HG03469 (cell line): ENCODE measurements around the gene NCSTN.

ENCODE experiments used
- ATAC-seq: cut with Tn5 transposase; IDR thresholded peaks from one replicate; pipeline ENCODE4 v1.9.1; 2021; ENCODE audit warnings: mild to moderate bottlenecking, moderate library complexity, moderate number of reproducible peaks; ENCODE audit not compliant: unreplicated experiment

Gene NCSTN

DNA sequence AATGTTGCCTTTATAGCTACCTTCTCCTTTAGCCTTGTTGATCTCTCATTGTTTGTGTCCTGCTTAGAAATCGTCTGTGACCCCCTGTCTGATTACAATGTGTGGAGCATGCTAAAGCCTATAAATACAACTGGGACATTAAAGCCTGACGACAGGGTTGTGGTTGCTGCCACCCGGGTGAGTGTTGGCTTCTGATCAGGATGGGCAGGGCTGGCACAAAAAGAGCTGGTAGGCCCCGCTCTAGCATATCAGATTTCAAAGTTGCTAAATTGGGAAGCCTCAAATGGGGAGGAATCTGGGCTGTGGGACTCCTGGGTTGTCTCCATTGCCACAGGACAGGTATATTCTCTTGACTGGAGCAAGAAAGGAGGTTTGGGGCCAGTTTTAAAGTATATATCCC lies 8.4 kb downstream of the NCSTN start:
- ATAC-seq, result no peak

DNA sequence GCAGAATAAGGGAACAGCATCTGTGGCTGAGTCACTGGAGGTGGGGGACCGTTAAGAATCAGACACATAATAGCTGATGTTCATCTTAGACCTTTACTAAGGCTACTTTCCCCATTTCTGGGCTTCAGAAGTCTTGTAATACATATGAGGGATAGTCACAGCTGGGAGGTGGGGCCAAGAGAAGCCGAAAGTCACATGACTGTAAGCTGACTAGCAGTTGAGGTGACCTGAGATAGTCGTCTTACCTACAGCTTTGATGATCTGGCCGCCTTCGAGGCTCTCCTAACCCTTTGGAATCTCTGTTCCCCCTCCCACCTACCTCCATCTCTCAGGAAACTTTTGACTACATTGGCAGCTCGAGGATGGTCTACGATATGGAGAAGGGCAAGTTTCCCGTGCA lies 9.4 kb downstream of the NCSTN start:
- no peak for ATAC-seq

DNA sequence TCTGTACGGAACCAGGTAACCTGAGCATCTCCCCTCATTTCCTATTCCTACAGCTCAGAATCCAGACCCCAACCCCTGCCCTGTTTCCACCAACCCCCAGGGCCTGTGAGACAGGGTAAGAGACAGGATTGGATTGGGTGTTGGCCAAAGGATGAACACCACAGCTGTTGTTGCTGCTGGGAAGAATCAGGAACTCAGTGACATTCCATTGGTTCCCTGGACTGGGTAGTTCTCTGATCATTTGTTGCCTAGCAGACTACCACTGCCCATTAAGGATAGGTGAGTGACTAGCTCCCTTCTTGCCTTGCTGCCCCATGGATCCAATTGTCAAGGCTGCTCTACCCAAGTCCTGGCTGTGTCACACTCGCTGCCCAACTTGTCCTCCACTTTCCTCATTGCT lies 10.0 kb downstream of the NCSTN start:
- no peak for ATAC-seq

DNA sequence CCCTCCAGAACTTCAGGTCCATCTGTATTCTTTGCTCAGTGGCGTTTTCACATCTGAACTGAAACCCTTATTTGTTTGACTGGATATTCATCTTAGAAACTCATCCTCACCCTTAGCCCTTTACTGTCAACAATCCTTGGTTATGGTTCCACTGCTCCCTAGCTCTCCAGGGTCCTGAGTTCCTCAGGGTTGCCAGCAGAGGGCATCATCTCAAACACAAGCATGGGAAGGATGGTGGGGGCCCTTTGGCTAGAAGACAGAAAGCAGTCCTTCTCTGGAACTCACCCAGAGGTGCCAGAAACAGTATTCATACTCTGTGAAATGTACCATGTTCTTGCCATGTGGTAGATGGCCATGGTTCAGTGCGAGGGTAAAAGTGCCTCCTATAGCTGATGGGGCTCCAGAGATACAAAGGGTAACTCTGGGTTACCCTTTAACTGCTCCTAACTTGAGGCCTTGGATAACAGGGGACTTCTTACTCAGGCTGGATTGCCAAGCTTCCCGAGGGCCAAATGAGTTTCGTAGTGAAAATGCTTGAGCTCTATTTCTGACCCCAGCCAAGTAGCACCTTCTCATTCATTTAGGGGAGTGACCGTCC lies 11.3 kb downstream of the NCSTN start:
- ATAC-seq, result no peak

DNA sequence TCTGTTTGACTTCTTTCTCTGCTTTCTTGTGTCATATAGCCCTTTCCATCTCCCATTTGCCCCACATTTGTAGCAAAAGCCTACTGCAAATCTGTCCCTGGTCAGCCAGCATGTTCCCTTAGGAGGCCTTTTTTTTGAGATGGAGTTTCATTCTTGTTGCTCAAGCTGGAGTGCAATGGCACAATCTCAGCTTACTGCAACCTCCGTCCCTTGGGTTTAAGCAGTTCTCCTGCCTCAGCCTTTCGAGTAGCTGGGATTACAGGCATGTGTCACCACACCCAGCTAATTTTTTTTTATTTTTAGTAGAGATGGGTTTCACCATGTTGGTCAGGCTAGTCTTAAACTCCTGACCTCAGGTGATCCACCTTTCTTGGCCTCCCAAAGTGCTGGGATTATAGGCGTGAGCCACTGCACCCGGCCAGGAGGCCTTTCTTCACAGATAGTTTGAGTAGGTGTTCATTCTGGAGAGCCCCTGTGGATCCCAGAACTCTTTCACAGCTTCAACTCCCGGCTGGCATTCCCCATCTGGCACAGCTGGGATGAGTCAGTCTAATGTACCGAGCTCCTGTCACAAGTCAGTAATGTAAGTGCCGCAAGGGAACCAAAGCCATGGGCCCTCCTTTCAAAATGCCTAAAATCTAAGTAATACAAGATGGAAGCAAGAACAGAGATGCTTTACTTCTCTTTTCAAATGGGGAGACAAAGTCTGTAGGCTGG lies 14.3 kb downstream of the NCSTN start:
- ATAC-seq, result no peak

DNA sequence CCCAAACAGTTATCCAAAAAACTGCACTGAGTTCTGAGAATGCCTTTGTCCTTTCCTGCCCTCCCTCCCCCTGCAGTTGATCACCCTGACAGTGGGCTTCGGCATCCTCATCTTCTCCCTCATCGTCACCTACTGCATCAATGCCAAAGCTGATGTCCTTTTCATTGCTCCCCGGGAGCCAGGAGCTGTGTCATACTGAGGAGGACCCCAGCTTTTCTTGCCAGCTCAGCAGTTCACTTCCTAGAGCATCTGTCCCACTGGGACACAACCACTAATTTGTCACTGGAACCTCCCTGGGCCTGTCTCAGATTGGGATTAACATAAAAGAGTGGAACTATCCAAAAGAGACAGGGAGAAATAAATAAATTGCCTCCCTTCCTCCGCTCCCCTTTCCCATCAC lies 14.9 kb downstream of the NCSTN start:
- no peak for ATAC-seq

DNA sequence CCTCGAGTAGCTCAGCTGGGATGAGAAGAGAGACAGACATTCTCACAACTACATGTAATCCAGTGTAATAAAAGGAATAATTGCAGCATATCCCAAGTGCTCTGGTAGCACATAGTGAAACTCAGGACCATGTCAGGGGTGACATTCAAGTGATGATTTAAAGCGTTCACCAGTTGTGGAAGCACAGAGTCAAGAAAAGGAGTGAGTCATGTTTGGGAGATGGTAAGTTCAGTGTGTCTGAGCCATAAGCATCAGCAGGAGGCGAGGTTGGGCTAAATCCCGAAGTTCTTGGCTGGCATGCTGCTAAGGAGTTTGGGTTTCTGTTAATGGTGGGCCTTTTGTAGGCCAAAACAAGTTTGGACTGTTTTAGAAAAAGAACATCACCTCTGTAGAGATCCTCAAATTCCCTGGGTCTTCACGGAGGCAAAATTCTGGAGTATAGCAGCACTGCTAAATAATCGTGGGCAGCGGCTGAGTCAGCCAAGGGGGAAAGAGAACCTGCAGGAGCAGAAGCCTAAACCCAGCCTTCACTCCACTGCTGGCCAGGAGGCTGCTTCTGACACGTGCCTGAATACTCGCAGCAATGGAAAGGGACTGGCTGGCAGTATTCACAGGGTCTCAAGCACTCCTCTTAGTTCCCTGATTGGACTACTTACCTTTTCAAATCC lies 16.5 kb downstream of the NCSTN start:
- no peak for ATAC-seq

DNA sequence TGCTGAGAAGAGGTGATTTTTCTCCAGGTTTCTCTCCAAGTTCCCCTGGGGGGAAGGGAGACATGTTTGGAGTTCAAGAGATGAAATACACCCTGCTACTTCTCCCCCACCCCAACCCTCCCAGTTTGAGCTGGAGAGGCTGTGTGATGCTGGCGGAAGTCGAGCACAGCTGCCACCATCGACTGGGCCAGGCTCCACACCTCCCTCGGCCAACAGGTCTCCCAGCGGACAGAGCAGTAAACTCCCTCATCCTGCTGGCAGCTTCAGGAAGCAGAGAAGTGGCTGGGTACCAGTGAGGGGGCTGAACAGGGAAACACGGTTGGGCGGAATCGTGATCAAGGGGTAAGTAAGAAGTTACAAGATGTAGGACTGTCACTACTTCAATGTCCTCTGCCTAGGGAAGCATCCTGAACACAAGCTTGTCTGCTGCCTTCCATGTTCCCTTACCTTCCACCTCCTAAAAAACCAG lies 17.1 kb downstream of the NCSTN start:
- ATAC-seq, result no peak

DNA sequence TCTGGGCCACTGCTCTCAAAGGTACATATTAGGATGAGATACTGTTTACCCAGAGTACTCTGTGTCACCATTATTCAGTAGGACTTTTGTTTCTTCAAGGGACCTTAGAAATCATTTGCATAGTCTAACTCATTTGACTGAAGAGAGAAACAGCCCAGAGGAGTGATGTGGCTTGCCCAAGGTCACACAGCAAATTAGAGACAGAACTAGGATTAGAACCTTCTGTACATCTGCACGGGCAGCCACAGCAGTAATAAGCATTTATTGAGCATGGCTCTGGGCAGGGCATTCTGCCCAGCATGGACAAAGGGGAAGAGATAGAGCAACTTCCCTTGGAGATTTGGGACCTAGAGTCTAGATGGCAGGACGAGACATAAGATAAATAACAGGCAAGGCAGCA lies 18.0 kb downstream of the NCSTN start:
- no peak for ATAC-seq

DNA sequence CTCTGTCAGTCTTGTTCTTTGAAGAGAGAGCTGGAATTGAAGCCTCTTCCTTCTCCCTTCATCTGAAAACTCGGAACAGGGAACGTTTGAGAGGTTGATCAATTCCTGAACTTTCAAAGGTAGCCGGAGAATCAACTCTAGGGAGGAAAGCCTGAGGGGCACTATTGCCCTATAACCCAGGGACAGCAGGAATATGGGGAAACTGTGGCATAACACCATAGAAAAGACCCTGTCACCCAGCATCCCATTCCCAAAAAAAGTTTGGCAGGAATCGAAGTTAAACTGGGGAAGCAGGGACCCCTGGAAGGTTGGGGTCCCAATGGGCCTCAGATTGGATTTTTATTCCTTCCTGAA lies 18.6 kb downstream of the NCSTN start:
- no peak for ATAC-seq

DNA sequence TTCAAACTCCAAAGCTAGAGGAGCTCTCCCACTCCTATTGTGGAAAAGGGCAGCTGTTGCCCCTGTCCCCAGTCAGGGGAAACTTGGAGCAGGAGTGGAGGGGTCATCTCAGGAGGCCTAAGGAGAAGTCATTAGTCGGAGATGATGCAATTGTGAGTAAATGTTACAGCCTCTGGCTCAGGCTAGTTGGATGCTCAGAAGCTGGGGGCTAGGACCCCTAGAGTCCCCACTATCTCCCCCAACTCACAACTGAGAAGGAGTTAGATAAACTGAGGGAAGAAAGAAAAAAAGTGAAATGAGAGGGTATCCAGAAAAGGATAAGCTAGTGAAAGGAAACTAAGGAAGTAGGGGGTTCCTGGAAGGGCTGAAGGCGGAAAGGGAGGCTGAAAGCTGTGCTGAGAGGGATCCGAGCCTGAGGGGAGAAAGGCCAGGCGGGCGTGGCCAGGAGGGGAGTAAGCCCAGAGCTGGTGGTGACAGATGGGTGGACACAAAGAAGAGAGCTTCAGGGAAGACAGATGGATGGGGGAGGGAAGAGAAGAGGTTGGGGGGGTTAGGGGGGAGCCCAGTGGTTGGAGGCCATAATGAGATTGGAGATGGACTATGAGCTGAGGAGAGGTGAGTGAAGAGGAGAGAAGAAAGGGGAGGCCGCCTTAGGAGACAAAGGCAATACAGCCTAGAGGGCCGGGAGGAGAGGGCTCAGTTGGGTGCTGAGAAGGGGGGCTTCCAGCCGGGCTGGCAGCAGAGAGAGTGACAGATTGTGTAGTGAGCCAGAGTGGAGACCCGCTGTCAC lies 19.2 kb downstream of the NCSTN start:
- no peak for ATAC-seq

DNA sequence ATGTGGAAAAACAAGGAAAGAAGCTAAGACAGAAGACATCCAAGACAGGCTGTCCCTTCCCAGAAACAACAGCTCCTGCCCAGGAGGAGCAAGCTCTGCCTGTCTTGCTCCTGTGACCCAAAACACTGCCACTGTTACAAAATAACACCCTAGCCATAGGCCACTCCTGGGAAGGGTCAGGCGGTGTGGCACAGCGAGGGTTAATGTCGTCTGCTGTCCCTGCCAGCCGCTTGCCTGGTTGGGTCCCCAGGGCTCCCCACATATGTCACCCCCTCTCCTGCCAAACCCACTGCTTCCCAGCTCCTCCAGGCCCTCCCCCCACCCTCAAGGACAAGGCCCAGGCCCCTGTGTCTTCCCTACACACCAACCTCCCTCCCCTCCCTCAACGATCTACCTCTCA lies 19.8 kb downstream of the NCSTN start:
- no peak for ATAC-seq

DNA sequence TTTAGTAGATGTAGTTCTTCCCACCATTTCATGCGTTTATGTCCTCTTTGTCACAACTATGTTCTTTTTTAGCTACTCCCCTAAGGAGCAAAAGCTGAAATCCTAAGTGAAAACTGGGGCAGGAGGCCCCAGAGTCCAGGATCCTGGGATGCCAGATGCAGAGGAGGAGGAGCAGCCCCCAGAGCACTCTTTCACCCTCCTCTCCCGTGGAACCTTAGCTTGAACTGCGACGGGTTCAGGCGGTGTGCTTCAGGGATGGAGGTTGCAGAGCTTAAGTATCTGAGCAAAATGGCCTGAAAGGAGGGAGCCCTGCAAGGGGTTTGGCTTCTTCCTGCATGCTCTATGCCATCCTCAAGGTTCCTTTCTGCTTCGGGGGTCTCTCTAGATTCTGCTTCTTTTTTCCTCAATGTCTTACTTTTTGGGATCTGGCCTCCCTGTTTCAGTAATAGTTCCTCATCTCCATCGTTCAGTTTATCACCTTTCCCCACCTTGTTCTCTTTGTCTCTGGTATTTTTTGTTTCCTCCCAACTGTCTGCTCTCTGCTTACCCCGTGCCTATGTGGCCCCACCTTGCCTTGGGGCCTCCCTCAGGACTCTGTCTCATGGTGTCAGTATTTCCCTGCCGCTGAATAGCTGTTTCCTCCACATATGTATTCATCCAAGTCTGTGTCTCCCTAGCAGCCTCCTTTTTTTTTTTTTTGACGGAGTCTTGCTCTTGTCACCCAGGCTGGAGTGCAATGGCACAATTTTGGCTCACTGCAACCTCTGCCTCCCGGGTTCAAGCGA lies 21.0 kb downstream of the NCSTN start:
- no peak for ATAC-seq

DNA sequence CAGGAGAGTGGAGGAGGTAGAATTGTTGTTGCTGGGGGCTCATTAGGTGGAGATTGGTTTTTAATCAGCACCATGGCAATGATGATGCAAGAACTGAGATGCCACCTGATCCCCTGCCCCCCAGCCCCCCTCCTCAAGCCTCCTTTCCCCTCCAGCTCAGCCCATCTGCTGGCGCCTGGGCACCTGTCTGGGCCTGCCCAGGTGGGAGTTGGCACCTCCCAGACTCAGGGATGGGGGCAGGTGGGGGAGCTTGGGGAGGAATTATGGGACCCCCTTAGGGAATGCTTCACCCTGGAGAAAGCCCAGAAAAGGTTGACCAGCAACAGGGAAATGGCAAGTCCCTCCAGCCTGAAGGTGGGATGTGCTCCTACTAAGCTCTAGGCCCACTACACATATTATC lies 22.1 kb downstream of the NCSTN start:
- ATAC-seq, result no peak

DNA sequence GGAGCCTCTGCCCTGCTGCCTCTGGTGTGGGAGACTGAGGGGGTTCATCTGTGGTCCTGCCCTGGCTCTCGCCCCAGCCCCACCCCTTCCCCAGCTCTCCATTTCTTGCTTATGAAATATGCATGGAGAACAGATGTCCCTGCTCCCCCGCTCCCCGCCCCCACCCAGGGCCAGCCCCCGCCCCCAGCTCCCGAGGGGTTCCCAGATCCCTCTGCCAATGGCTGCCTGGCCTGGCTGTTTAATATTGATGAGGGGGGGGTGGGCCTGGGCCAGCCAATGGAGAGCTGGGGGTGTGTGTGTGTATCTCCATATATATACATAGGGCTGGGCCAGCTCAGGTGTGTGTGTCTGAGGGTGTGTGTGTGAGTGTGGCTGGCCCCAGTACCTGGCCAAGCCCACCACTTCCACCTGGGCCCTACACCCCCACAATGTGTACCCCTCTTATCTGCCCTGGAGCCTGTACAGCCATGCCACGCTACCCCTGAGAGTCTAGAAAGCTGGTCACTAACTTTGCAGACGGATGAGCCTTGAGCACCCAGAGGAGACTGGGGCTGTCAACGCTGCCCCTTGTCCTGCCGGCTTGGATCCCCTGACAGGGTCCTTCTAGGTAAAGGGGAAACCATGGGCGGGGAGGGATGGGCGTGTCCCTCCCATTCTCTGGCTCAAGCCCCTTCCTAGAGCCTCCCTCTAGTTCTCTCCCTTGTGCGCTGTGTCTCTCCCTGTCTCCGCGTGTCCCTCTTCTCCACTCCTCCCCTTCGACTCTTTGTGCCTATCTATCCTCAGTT lies 23.7 kb downstream of the NCSTN start, which contains the start of gene NHLH1:
Gene NHLH1 (plus strand): TSS at position 341 of the 785 bp plus-strand sequence. CDS start 3,661 bp downstream, outside the sequence.
- no peak for ATAC-seq

DNA sequence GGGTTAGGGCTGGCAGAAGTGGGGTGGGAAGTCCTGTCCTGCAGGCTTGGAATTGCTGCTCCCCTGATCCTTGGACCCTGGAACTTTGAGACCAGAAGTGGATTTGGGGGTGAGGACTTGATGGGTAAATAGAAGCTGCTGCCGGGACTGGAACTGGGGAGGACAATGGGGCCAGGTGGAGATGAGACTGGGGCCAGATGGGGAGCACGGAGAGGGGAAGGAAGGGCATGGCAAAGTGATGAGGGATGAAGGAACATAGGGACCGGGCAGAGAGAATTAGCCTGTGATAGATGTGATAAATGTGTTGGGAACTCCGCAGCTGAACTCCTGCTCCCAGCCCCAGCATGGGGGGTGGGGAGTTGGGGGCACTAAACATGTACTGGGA lies 24.3 kb downstream of the NCSTN start:
- no peak for ATAC-seq

DNA sequence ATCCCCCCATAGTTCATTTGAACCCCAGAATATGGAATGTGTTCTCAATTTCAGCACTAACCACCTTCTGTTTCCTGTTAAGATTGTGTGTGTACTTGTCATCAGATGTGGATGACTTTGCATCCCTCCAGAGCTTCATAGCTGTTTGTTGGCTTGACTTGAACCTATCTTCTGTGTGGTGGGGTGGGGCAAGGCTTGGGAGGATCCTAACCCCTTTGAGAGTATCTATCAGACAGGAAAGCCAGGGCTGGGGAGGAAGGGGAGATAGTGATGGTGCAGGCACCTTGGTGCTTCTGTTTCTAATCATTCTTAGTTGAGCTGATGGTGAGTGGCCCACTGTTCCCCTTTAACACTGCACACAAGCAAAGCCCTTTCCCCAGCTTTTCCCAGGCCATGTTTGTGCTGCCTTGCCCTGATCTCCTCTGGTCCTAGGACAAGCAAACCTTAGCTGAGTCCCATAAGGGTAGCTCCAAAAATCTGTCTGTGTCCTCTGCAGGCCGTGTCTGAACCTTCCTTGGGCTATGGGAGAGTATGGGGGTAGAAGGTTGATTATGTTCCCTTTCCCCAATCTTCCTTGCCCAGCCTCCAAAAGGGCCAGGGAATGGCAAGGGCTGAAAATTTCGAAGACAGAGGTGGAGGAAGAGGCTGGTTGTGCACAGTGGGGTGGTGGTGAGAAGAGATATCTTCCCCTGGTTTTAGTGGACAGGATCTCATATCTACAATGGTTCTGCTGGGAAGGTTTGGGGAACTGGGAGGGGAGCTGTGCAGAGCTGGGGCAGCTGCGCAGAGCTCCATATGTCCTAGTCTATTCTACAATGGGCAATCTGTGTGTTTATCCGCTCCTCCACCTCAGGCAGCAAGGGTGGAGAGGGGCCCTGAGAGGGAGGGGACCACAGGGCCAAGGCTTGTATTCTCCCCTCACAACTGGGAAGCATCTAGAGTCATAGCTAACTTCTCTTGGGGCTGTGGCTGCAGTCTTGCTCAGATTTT lies 25.0 kb downstream of the NCSTN start:
- no peak for ATAC-seq

DNA sequence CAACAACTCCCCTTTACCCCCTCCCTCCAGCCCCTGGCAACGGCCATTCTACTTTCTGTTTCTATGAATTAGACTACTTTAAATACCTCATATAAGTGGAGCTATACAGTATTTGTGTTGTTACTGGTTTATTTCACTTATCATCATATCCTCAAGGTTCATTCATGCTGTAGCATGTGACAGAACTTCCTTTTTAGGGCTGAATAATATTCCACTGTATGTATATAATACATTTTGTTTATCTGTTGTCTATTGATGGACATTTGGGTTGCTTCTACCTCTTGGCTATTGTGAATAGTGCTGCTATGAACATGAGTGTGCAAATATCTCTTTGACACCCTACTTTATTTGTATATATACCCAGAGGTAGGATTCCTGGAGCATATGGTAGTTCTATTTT lies 25.9 kb downstream of the NCSTN start:
- ATAC-seq, result no peak
